ENCODE measurements around the gene IGSF6. TPM values are rescaled to one million over a fixed set of nuclear protein-coding genes. Genes with fewer than 3 reads are reported as not detected.
A peak's percentile ranks its signal among the peaks of the same experiment; 100 is the strongest.
"Not testable (repeated sequence)": the region's sequence is repeated elsewhere in the genome, so short reads cannot be mapped to it uniquely, and the experiment has no call there.

Gene IGSF6
- total RNA-seq, 1 donor from 2014 or later: 2.4 TPM

DNA sequence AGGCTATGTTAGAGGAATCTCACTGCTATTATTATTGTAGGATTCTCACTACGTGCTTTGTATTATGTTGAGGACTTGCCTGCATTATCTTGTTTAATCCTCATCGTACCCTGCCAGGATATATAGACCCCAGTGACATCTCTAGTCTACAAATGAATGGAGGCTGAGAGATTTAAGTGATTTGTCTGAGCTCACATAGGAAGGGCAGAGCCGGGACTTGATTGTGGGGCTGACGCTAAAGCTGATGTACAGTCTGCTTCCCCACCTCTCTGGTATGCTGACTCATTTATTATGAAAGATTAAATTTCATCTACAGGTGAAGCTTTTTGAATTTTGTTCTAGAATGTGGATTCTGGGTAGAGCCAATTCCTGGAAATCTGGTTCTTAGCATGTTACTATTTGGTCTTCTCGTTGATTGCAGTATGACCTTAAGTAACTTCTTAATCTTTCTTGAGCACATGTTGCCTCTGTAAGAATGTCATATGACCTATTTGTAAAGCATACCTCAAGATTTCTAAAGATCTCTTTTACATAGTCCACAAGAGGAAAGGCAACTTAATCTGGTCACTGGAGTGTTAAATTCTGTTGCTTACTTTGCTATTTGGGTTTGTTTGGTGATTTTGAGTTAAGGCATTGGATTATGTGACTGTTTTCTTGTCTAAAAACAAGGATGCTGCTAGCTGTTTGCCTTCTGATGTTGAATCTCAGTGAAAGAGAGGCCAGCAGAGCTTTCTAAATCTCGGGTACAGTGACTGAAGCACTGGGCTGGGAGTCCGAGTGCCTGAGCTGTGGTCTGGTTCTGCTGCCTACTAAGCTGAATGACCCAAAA, 40.6 kb downstream of the IGSF6 start:
- intact Hi-C loops (cut with micrococcal nuclease): no loop called here
- ATAC-seq: peak; percentile 33
- no peak for DNase-seq

DNA sequence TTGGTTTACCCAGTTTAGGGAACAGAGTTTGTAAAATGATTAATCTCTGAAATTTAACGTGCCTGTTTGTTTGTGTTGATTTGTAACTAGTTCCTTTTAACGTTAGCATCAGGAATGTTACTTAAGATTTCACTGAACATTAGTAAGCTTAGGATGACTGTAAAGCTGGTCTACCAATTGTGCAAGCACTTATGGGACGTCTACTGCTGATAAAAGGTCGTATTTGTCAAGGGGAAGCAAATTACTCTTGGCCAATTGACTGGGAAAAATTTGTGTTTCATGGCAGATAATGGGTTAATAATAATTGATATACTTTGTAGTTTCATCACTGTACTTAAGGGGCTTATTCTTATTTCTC, 41.2 kb downstream of the IGSF6 start:
- ATAC-seq (no peak), DNase-seq (no peak)
- intact Hi-C loops (cut with micrococcal nuclease): no loop called here

DNA sequence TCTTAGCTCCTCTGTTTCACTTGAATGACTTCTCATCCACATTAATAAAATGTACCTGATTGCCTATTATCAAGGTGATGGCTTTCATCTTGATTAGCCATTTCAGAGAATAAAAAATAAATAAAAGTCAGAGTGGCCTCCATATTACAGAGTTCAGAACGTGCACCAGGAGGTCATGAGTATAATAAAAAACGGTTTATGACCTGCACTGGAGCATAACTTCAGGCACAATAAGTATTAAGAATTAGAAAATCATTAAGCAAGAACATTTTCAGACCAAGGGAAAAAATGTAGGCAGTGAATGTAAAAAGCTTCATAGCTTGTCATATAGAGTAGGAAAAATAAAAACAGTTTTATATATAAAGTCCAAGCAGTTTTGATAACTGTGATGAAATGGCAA, 41.6 kb downstream of the IGSF6 start:
- no peak for ATAC-seq
- no peak for DNase-seq
- intact Hi-C loops (cut with micrococcal nuclease): no loop called here

DNA sequence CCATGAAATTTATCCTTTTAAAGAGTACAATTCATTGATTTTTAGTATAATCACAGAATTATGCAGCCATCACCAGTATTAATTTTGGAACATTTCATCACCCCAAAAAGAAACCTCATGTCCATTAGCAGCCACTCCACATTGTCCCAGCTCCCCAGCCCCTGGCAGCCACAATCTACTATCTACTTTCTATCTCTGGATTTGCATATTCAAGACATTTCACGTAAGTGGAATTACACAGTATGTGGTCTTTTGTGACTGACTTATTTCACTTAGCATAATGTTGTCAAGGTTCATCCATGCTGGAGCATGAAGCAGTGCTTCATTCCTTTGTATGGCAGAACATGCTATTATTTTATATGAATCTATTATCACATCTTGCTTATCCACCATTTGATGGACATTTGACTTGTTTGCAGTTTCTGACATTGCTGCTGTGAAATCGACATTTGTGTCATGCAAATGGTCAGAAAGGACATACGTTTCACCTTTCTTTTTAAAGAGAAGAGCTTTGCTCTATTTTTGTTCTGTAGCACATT, 42.3 kb downstream of the IGSF6 start:
- intact Hi-C loops (cut with micrococcal nuclease): no loop called here
- ATAC-seq (no peak), DNase-seq (no peak)

DNA sequence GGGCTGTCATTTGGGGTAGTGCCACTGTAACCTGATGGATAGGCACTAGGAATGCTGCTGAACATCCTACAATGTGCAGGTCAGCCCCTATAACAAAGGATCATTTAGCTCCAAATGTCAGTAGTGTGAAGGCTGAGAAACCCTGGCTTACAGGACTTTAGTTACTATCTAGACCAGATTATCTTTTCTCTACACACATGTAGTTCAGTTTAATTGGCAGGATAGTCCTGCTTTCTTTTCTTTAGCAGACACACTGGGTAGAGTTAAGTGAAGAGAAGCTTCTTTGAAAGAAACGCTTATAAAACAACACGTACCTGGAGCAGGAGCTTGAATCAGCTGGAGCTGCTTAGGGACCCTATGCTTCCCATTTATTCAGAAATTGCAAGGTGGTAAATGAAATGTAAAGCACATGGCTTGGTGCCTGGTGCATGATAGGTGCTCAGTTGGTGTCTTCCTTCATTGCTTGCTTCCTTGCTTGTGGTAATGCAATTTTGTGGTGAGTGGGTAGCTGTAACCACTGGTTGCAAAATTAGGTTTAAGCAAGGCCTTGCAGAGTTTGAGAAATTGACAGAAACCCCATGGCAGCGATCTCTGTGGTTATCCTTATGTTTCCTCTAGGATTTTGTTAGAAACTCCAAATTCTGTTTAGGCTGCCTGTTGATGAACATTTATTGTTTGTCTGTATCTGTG, 43.6 kb downstream of the IGSF6 start:
- ATAC-seq (no peak), DNase-seq (no peak)
- intact Hi-C loops (cut with micrococcal nuclease): no loop called here

DNA sequence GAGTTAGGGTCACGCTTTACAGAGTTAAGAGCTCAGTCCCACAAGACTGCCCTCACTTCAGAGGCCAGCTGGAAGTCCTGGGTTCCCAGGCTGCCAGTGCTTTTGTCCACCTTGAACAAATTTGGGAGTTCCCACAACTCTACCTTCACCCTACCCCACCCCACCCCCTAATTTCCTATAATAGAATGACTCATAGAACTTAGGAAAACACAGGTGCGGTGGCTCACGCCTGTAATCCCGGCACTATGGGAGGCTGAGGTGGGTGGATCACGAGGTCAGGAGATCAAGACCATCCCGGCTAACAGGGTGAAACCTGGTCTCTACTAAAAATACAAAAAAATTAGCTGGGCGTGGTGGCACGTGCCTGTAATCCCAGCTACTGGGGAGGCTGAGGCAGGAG, 46.6 kb downstream of the IGSF6 start:
- intact Hi-C loops (cut with micrococcal nuclease); ATAC-seq; DNase-seq: not testable (repeated sequence)

DNA sequence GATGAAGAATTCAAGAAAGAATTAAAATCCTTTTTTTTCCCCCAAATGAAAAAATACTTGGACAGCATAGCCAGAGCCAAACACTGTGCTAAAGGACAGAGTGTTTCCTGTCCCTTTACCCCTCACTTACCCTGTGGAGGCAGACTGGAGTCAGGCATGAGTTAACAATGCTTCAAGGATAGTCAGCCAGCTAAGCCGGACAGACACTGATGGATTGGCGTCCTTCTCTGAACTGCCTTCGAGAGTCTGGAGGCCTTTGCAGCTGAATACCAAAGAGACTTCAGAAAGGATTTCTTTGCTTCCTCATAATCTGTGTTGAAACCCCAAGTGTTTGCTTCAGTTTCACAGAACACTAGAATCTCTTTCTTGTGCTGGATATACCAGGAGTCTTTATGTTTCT, 48.5 kb downstream of the IGSF6 start:
- no peak for DNase-seq
- intact Hi-C loops (cut with micrococcal nuclease): no loop called here
- no peak for ATAC-seq

DNA sequence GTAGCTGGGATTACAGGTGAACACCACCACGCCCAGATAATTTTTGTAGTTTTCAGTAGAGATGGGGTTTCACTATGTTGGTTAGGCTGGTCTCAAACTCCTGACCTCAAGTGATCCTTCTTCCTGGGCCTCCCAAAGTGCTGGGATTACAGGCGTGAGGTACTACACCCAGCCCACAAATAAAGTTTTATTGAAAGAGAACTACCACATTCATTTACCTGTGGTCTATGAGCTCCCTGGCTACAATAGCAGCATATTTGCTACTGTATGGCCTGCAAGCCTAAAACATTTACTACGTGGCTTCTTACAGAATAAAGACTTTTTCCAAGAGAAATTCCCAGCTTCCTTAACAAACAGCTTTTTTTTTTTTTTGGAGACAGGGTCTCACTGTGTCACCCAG, 49.6 kb downstream of the IGSF6 start:
- DNase-seq: no peak
- intact Hi-C loops (cut with micrococcal nuclease): no loop called here
- no peak for ATAC-seq

DNA sequence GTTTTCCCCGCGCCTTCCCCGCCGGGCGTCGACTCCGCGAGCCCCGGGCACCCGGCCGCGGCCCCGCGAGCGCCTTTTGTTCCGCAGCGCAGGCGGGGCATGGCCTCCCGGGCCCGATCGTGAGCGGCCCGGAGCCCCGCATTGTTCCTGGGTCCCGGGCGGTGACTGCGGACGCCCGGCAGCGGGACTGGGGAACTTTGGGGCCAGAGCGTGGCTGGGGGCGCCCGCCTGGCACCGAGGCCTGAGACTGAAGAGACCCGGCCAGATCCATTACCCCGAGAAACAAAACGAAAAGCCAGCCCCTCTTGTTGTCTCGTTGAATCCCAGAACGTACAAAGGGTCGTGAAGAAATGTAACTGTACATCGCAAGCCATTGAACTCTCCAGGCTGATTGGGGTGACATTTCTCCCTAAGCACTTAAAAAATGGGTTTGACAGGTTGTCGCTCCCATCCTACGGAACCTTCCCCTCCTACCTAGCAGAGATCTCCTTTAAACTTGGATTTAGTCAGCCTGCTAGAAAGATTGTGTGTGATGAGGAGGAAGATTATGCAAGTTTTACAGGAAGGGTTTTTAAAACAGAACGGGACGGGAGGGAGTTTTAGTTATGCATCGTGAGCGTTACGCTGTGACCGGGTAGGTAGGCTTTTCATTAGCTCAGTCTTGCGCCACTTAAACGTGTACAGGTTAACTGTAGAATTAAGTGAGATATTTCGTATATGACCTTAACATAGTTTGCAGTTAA, 52.2 kb downstream of the IGSF6 start:
- ATAC-seq: peak; percentile 4
- intact Hi-C loops (cut with micrococcal nuclease): no loop called here
- no peak for DNase-seq

DNA sequence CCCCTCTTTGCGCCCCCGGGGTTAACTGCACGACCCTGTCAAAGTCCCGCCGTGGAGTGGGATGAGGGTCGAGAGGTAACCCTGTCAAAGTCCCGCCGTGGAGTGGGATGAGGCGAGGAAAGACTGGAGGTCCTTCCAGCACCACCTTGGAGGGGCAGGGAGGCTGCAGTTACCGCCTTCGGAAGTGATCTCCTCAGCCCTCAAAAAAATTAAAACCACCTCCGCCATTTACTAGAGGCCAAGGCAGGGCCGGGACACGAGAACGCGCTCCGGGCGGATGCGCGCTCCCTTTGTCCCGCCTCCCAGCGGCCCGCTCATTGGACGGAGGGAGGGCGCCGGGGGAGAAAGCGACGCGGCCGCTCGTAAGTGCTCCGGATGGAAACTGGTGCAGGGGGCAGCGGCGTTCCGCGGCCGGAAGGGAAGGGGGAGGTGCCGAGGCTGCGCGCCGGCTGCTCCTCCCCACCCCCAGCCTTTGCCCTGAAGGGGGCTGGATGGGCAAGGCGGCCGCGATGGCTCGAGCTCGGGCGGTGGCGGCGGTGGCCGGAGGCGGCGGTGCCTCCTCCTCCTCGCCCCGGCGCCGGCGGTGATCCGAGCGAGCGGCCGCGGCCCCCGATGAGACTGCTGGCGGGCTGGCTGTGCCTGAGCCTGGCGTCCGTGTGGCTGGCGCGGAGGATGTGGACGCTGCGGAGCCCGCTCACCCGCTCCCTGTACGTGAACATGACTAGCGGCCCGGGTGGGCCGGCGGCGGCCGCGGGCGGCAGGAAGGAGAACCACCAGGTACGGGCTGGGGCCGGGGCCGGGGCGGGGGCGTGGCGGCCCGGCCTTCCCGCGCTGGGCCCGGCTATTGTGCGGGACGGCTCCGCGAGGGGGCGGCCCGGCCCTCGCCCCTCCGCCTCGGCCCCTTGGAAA, 53.0 kb downstream of the IGSF6 start, which contains the start of gene METTL9:
TSS of gene METTL9 (plus strand) at position 456 of the 909 bp plus-strand sequence. CDS start at position 613, 157 bp downstream.
- intact Hi-C loops (cut with micrococcal nuclease): no loop called here
- peak; percentile 97 for DNase-seq
- ATAC-seq: peak; percentile 98

DNA sequence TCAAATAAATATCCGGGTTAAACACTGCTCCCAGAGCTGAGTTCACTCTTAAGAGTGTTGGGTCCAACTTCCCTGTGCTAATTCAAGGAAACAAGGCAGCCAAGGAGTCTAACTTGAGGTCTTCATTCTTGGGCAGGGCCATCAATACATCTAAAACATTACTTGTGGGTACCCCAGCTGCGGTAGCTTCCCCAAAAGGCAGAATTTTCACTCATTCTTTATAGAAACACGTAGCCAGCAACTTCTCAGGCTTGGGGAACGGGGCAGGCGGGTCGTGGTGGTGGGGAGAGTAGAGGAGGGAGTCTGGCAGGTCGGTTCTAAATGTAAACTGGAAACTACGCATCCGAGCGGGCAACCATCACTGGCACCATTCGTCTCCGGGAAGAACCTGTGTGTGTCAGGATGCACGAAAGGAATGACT, 53.7 kb downstream of the IGSF6 start:
- intact Hi-C loops (cut with micrococcal nuclease): no loop called here
- DNase-seq: peak; percentile 34

DNA sequence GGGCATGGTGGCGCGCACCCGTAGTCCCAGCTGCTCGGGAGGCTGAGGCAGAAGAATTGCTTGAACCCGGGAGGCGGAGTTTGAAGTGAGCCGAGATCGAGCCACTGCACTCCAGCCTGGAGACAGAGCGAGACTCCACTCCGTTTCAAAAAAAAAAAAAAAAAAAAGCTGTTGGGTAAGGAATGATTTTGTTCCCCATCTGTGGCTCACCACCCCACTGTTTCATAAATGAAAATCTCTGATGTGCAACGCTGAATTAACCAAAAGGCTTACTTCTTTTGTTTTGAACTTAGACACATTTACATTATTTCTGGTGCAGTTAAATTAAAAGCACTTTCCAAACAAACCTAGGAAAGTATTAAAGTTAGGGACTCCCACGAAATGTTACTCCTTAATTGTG, 54.2 kb downstream of the IGSF6 start:
- intact Hi-C loops (cut with micrococcal nuclease): no loop called here
- no peak for ATAC-seq
- no peak for DNase-seq

More for the DNA sequence above, 53.7 kb downstream of the IGSF6 start:
- peak; percentile 21 for ATAC-seq

DNA sequence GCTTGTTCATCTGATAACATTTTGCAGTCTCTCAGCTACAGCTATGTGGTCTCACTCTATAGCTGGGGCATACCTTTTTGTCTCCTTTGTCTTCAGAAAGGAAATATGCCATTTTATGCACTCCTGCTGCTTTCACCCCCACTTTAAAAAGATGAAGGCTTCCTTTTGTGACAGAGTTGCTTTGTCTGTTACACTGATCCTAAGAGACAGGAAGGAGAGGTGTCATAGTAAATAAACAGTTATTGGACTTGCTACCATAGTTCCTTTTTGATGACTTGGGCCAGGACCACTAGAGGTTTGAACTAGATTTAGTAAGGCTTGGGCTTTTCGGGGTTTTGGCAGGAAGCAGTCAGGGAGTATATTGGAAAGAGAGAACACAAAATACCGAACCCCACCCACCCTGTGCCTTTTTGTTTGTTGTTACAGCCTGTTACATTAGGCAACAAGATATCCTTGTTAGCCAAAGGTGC, 54.8 kb downstream of the IGSF6 start:
- no peak for ATAC-seq
- intact Hi-C loops (cut with micrococcal nuclease): no loop called here

DNA sequence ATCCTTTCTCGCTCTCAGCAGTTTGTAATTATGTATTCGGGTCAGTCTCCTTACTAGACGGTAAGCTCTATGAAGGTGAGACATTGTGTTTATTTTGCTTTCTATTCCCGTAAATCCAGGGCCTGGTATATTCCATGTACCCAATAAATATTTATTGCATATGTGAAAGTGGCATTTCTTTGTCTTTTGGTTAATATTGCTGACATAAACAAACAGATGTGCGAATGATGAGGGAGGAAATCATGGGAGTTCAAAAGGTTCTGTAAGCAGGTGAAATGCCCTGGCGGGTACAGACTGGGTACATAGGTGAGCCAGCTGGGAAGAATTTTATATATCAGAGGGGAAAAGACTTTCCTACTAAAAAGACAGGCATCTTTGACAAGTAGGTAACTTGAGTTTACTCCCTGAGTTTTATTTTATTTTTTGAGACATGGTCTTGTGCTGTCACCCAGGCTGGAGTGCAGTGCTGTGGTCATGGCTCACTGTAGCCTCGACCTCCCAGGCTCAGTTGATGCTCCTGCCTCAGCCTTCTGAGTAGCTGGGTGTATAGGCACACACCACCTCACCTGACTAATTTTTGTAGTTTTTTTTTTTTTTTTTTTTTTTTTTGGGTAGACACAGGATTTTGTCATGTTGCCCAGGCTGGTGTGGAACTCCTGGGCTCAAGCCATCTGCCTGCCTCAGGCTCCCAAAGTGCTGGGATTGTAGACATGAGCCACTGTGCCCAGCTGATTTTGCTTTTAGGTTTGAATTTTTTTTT, 58.7 kb downstream of the IGSF6 start:
- no peak for ATAC-seq

More for the DNA sequence above, 54.8 kb downstream of the IGSF6 start:
- DNase-seq: no peak

DNA sequence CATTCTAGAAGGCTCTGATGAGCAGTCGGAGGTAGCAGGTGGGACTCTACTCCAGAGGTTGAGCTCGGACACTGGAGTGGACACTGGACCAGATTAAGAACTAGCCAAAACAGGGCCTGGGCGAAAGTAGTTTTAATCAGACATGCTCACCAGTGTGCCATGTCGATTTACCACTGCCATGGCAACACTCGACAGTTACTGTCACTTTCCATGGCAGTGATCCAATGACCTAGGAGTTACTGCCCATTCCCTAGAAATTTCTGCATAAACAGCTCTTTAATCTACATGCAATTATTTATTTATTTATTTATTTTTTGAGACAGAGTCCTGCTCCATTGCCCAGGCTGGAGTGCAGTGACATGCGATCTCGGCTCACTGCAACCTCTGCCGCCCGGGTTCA, 60.2 kb downstream of the IGSF6 start:
- ATAC-seq: no peak
- DNase-seq: no peak
- intact Hi-C loops (cut with micrococcal nuclease): no loop called here

More for the DNA sequence above, 58.7 kb downstream of the IGSF6 start:
- DNase-seq: no peak
- intact Hi-C loops (cut with micrococcal nuclease): no loop called here

DNA sequence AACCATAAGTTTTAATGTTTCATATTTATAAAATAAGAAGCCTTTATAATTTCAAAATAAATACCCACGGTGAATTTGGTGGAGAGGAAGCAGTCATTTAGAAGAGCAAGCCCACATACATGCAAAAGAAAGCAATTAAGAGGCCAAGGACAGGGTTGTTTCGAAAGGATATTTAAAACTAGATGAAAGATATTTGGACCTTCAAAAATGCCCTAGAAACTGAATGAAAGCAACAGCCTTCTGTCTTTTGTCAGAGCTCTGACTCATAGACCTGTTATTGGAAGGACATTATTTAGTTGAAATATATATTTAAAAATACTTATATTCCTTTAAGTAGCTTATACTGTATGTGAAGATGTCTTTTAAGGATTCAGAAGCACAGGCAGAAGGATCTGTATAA, 61.6 kb downstream of the IGSF6 start:
- intact Hi-C loops (cut with micrococcal nuclease): no loop called here
- ATAC-seq (no peak), DNase-seq (no peak)

DNA sequence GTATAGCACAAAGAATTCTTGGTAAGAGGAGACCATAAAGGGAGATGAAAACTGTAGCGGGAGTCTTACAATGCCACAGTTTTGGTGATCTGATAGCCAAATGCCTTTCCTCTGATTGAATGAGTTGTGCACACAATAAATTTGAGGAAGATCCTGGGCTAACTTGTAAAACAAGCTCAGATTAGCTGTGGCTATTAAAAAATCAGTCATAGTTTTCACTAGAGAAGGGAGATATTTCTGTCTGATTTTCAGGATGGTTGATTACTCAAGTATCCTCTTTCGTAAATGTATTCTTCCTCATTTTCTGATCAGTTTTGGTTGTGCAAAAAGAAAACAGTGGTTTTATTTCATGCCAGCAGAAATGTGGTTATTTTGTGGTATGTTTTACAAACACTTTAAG, 62.1 kb downstream of the IGSF6 start:
- ATAC-seq (no peak), DNase-seq (no peak)
- intact Hi-C loops (cut with micrococcal nuclease): no loop called here

DNA sequence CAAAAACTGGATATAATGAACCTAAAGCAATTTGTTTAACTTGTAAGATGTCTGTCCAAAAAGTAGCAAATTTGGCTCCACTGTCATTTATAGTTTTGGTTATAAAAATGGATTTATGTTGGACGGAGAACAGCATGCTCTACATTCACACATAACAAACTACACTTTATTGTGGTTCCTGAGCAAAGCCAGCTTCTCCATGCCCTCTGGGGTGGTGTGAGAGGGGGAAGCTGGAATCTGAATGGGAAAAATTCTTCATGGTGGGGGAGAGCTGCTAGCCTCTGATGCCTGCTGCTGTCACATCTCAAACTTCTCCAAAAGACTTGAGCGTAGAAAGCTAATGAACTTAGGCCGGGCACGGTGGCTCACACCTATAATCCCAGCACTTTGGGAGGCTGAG, 62.9 kb downstream of the IGSF6 start:
- ATAC-seq: no peak
- DNase-seq: no peak
- intact Hi-C loops (cut with micrococcal nuclease): no loop called here

Measured in left ventricle myocardium superior (tissue), 1 donor.